HCT116 (cell line): ENCODE data around the gene CDH16. TPM values are rescaled to one million over a fixed set of nuclear protein-coding genes. Genes with fewer than 3 reads are reported as not detected.

Experiments used
- ATAC-seq: fragments of 200-7000 bp; cut with Tn5 transposase; 2 replicates; pipeline ENCODE4 v1.9.1; 2020; ENCODE audit warnings: mild to moderate bottlenecking, moderate library complexity
- BruUV-seq: library from RNA; stranded (reverse); fragments of 400-500 nt; replicated peaks from 2 replicates; lab custom pipeline; 2021; lab: Mats Ljungman, UMichigan
- CTCF ChIA-PET: fragments of 300-600 bp; sonication (Branson Sonifier 250); formaldehyde crosslinking; loops from one replicate; lab custom pipeline; 2021; ENCODE audit warnings: antibody characterized with exemption; lab: Charles Lee
- POLR2A ChIA-PET: fragments of 300-600, 350-600 bp; sonication (Branson Sonifier 250); formaldehyde crosslinking; loops from one replicate; lab custom pipeline; 2021; ENCODE audit warnings: antibody characterized with exemption; lab: Charles Lee
- RAD21 ChIA-PET, 2 experiments: fragments of 300-600 bp; sonication (Branson Sonifier 250); formaldehyde crosslinking; loops; one replicate each; lab custom pipeline; 2023; ENCODE audit warnings: low total read pairs in 2 of 2; ENCODE audit not compliant: uncharacterized antibody in 2 of 2, unreplicated experiment in 2 of 2, low non-redundant PET in 1 of 2; lab: Charles Lee
- DNase-seq: peaks from one replicate; pipeline ENCODE4 v3.0.0-alpha.2; 2010; ENCODE audit warnings: low read depth, low spot score
- H2AFZ ChIP-seq: fragments of 200-600 bp; shearing (Covaris generic), sonication (generic); 2 replicates; pipeline ENCODE4 v1.6.1; 2017; ENCODE audit warnings: low read depth, mixed run types, mixed read lengths, antibody characterized with exemption, low read length; ENCODE audit not compliant: poor library complexity, severe bottlenecking
- H3K27ac ChIP-seq: 2 replicates; pipeline ENCODE4 v1.5.1; 2012; ENCODE audit warnings: low read depth, low read length
- H3K27me3 ChIP-seq: fragments of 200-600 bp; sonication (generic); 2 replicates; pipeline ENCODE4 v1.6.1; 2016; ENCODE audit warnings: mixed run types, low read length, mixed read lengths; ENCODE audit not compliant: insufficient read depth
- H3K36me3 ChIP-seq, 2 experiments: fragments of 200-500 bp in 1 of 2; fragments of 200-600 bp in 1 of 2; sonication (Bioruptor generic) in 1 of 2; sonication (generic) in 1 of 2; 2 replicates each; pipeline versions ENCODE4 v1.5.1 to v1.6.1; 2014 to 2016; ENCODE audit warnings: low read length in 2 of 2, inconsistent platforms in 1 of 2, mixed read lengths in 1 of 2, mixed run types in 1 of 2; ENCODE audit not compliant: insufficient read depth in 2 of 2, control insufficient read depth in 1 of 2
- H3K4me1 ChIP-seq, 2 experiments: fragments of 200-600 bp in 1 of 2; sonication (generic) in 1 of 2; 2 replicates each; pipeline versions ENCODE4 v1.5.1 to v1.6.1; 2012 to 2017; ENCODE audit warnings: low read length in 2 of 2, inconsistent platforms in 1 of 2, mild to moderate bottlenecking in 1 of 2, mixed read lengths in 1 of 2, mixed run types in 1 of 2, moderate library complexity in 1 of 2; ENCODE audit not compliant: insufficient read depth in 2 of 2, control insufficient read depth in 1 of 2
- H3K4me2 ChIP-seq: fragments of 200-600 bp; sonication (generic); 2 replicates; pipeline ENCODE4 v1.6.1; 2017; ENCODE audit warnings: mixed run types, low read length, mixed read lengths
- H3K4me3 ChIP-seq, 2 experiments: fragments of 200-600 bp in 1 of 2; sonication (generic) in 1 of 2; replicated peaks in 1 of 2; 2 replicates each; pipeline ENCODE4 v1.5.1; 2011 to 2016; ENCODE audit warnings: low read length in 2 of 2, control low read depth in 1 of 2, low read depth in 1 of 2, mild to moderate bottlenecking in 1 of 2, mixed read lengths in 1 of 2, mixed run types in 1 of 2
- H3K79me2 ChIP-seq: fragments of 200-600 bp; sonication (generic); 2 replicates; pipeline ENCODE4 v1.6.1; 2017; ENCODE audit warnings: mild to moderate bottlenecking, mixed run types, low read length, moderate library complexity, mixed read lengths; ENCODE audit not compliant: insufficient read depth
- H3K9ac ChIP-seq: fragments of 200-600 bp; sonication (generic); 2 replicates; pipeline ENCODE4 v1.6.1; 2016; ENCODE audit warnings: low read length, mixed read lengths
- H3K9me2 ChIP-seq: fragments of 200-600 bp; sonication (generic), shearing (Covaris generic); 2 replicates; pipeline ENCODE4 v1.6.1; 2017; ENCODE audit warnings: mixed run types, mild to moderate bottlenecking, moderate library complexity; ENCODE audit not compliant: insufficient read depth
- H3K9me3 ChIP-seq, 2 experiments: fragments of 200-500 bp in 1 of 2; fragments of 200-600 bp in 1 of 2; sonication (Bioruptor generic) in 1 of 2; sonication (generic) in 1 of 2; 2 replicates each; pipeline ENCODE4 v1.6.1; 2014 to 2017; ENCODE audit warnings: low read length in 2 of 2, mixed read lengths in 2 of 2, inconsistent platforms in 1 of 2, low read depth in 1 of 2, mild to moderate bottlenecking in 1 of 2, mixed run types in 1 of 2, moderate library complexity in 1 of 2; ENCODE audit not compliant: control insufficient read depth in 1 of 2, insufficient read depth in 1 of 2
- H4K20me1 ChIP-seq: fragments of 200-600 bp; sonication (generic), shearing (Covaris generic); 2 replicates; pipeline ENCODE4 v1.6.1; 2017; ENCODE audit warnings: mixed run types, mild to moderate bottlenecking, moderate library complexity; ENCODE audit not compliant: insufficient read depth
- CBX3 ChIP-seq: IDR thresholded peaks from 2 replicates; pipeline ENCODE4 v1.6.1; 2012; ENCODE audit warnings: low read depth
- CEBPB ChIP-seq: IDR thresholded peaks from 2 replicates; pipeline ENCODE4 v1.6.1; 2012; ENCODE audit warnings: low read depth
- ELF1 ChIP-seq: IDR thresholded peaks from 2 replicates; pipeline ENCODE4 v1.6.1; 2012; ENCODE audit warnings: low read depth, borderline replicate concordance
- FOSL1 ChIP-seq: IDR thresholded peaks from 2 replicates; pipeline ENCODE4 v1.6.1; 2012; ENCODE audit warnings: low read depth
- POLR2A ChIP-seq: IDR thresholded peaks from 2 replicates; pipeline ENCODE4 v1.7.0; 2011; ENCODE audit warnings: borderline replicate concordance; ENCODE audit not compliant: insufficient read depth, insufficient read length; ENCODE audit errors: extremely low read depth
- POLR2AphosphoS5 ChIP-seq: IDR thresholded peaks from 2 replicates; pipeline ENCODE4 v1.6.1; 2011; ENCODE audit warnings: mild to moderate bottlenecking, low read depth, low read length, moderate library complexity
- RAD21 ChIP-seq: IDR thresholded peaks from 2 replicates; pipeline ENCODE4 v1.6.1; 2012; ENCODE audit warnings: low read depth, mild to moderate bottlenecking
- SP1 ChIP-seq: IDR thresholded peaks from 2 replicates; pipeline ENCODE4 v1.6.1; 2012; ENCODE audit warnings: low read depth
- SRF ChIP-seq: IDR thresholded peaks from 2 replicates; pipeline ENCODE4 v1.6.1; 2012; ENCODE audit warnings: low read depth
- TCF7L2 ChIP-seq: IDR thresholded peaks from 2 replicates; pipeline ENCODE4 v1.7.0; 2011; ENCODE audit warnings: borderline replicate concordance, inconsistent platforms; ENCODE audit not compliant: insufficient read depth, insufficient read length; ENCODE audit errors: extremely low read depth
- ZFX ChIP-seq: fragments of 450-650 bp; IDR thresholded peaks from 2 replicates; pipeline ENCODE4 v1.6.1; 2017
- intact Hi-C: fragments of 100-400 bp; cut with micrococcal nuclease; formaldehyde crosslinking; loops from 2 replicates; pipeline ENCODE4 v1.10.0; 2022
- total RNA-seq: library from RNA; stranded (reverse); gene quantifications from one replicate; pipeline ENCODE4 v1.2.1, GENCODE V29; 2021; ENCODE audit not compliant: unreplicated experiment
- TF ChIP-seq, protein P1 (sequence below): IDR thresholded peaks from 2 replicates; pipeline ENCODE4 v1.6.1; 2011; ENCODE audit warnings: mild to moderate bottlenecking, low read length, moderate library complexity; ENCODE audit not compliant: insufficient replicate concordance; ENCODE audit errors: extremely low read depth
- TF ChIP-seq, protein P2 (sequence below), 3 experiments: fragments of 200-600 bp in 1 of 3; sonication (generic) in 1 of 3; IDR thresholded peaks in 2 of 3; conservative IDR thresholded peaks in 1 of 3; 2 replicates each; pipeline ENCODE4 v1.5.1; 2012 to 2017; ENCODE audit warnings: low read depth in 2 of 3, low read length in 2 of 3, antibody characterized with exemption in 1 of 3, borderline replicate concordance in 1 of 3, control low read depth in 1 of 3, mild to moderate bottlenecking in 1 of 3, mixed read lengths in 1 of 3, mixed run types in 1 of 3, moderate library complexity in 1 of 3; ENCODE audit not compliant: insufficient read depth in 1 of 3

CDH16 gene
- total RNA-seq, 1 experiment from 2014 or later = not detected

DNA sequence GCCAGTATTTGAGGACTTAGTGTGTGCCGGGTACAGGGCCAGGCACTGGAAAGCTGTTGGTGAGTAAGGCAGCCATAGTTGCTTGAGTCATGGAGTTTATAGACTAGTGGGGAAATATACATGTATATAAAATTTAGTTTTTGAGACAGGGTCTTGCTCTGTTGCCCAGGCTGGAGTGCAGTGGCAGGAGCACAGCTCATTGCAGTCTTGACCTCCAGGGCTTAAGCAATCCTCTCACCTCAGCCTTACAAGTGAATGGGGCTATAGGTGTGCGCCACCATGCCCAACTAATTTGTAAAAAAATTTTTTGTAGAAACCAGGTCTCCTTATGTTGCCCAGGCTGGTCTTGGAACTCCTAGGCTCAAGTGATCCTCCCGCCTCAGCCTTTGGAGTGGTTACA lies 36.0 kb downstream of the CDH16 start:
- Histone ChIP-seq H3K27ac (no peak overlapping the region), H3K79me2 (peaks cover 23% of the 10 kb centered on the region; the same call in 1 of the 2 replicates), H3K9ac (no peak overlapping the region), H3K9me3 (no peaks in the 10 kb centered on the region), H3K4me2 (no peak overlapping the region), H3K27me3 (no peaks in the 10 kb centered on the region), H4K20me1 (no peaks in the 10 kb centered on the region), H3K9me2 (no peaks in the 10 kb centered on the region), H3K4me3 (no peak overlapping the region), H3K4me1 (peaks cover 10 to 15% of the 10 kb centered on the region in 2 experiments), H3K36me3 (peaks cover 12 to 24% of the 10 kb centered on the region in 2 experiments; a peak in 3 of 4 replicates), H2AFZ (no peak overlapping the region)
- TF ChIP-seq FOSL1 = no peak
- TF ChIP-seq, protein P1, sequence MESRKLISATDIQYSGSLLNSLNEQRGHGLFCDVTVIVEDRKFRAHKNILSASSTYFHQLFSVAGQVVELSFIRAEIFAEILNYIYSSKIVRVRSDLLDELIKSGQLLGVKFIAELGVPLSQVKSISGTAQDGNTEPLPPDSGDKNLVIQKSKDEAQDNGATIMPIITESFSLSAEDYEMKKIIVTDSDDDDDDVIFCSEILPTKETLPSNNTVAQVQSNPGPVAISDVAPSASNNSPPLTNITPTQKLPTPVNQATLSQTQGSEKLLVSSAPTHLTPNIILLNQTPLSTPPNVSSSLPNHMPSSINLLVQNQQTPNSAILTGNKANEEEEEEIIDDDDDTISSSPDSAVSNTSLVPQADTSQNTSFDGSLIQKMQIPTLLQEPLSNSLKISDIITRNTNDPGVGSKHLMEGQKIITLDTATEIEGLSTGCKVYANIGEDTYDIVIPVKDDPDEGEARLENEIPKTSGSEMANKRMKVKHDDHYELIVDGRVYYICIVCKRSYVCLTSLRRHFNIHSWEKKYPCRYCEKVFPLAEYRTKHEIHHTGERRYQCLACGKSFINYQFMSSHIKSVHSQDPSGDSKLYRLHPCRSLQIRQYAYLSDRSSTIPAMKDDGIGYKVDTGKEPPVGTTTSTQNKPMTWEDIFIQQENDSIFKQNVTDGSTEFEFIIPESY = no peak
- TF ChIP-seq ZFX = no peak
- no peak for TF ChIP-seq CBX3
- TF ChIP-seq ELF1 = no peak
- TF ChIP-seq SP1 = no peak
- TF ChIP-seq POLR2A = no peak
- TF ChIP-seq, protein P2, sequence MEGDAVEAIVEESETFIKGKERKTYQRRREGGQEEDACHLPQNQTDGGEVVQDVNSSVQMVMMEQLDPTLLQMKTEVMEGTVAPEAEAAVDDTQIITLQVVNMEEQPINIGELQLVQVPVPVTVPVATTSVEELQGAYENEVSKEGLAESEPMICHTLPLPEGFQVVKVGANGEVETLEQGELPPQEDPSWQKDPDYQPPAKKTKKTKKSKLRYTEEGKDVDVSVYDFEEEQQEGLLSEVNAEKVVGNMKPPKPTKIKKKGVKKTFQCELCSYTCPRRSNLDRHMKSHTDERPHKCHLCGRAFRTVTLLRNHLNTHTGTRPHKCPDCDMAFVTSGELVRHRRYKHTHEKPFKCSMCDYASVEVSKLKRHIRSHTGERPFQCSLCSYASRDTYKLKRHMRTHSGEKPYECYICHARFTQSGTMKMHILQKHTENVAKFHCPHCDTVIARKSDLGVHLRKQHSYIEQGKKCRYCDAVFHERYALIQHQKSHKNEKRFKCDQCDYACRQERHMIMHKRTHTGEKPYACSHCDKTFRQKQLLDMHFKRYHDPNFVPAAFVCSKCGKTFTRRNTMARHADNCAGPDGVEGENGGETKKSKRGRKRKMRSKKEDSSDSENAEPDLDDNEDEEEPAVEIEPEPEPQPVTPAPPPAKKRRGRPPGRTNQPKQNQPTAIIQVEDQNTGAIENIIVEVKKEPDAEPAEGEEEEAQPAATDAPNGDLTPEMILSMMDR (IDR thresholded peaks at IDR 0.05 in 2 of 3, conservative IDR thresholded peaks at IDR 0.05 in 1 of 3; ENCODE audit: borderline replicate concordance in 1 of 3, insufficient read depth in 1 of 3, low read depth in 2 of 3, low read length in 2 of 3) = no peak
- TF ChIP-seq TCF7L2 = no peak
- TF ChIP-seq CEBPB = no peak
- no peak for TF ChIP-seq POLR2AphosphoS5
- TF ChIP-seq RAD21 = no peak
- no peak for TF ChIP-seq SRF
- RAD21 ChIA-PET = no interaction called here
- no peak for DNase-seq
- POLR2A ChIA-PET = no interaction called here
- ATAC-seq = no peak
- no TSS peak for BruUV-seq
- intact Hi-C loops = no loop called here
- CTCF ChIA-PET = interaction anchor here (1.0 kb wide), 1 partner anchor 10 kb away, joined by 3 read pairs; no protein-coding TSS in a partner anchor
